HepG2 (cell line): ENCODE results near the gene DNAJC5. TPM values are rescaled to one million over a fixed set of nuclear protein-coding genes. Genes with fewer than 3 reads are reported as not detected.
A peak's percentile ranks its signal among the peaks of the same experiment; 100 is the strongest.

ENCODE experiments used
- AGO2 ChIP-seq: fragments of 200-400 bp; formaldehyde crosslinking; optimal IDR thresholded peaks from 2 replicates; pipeline ENCODE3; 2017; ENCODE audit warnings: mild to moderate bottlenecking, low read depth, low read length, moderate library complexity
- MIXL1 ChIP-seq: IDR thresholded peaks from 2 replicates; pipeline ENCODE4 v1.6.1; 2016
- MYNN ChIP-seq: sonication (generic); formaldehyde crosslinking; IDR thresholded peaks from 2 replicates; pipeline ENCODE4 v1.4.0; 2020; ENCODE audit warnings: mild to moderate bottlenecking, low read depth, missing genetic modification reagents
- POLR2G ChIP-seq: fragments of 200-400 bp; formaldehyde crosslinking; IDR thresholded peaks from 2 replicates; pipeline ENCODE4 v1.6.1; 2018; ENCODE audit warnings: mild to moderate bottlenecking, low read depth, low read length, moderate library complexity
- TEAD3 ChIP-seq: optimal IDR thresholded peaks from 2 replicates; pipeline ENCODE3; 2016; ENCODE audit warnings: borderline replicate concordance
- ZBTB7A ChIP-seq: sonication (generic); formaldehyde crosslinking; IDR thresholded peaks from 2 replicates; pipeline ENCODE4 v1.8.0; 2022; ENCODE audit warnings: mild to moderate bottlenecking, missing genetic modification reagents
- ZFY ChIP-seq: sonication (generic); formaldehyde crosslinking; IDR thresholded peaks from 2 replicates; pipeline ENCODE4 v1.4.0; 2020; ENCODE audit warnings: missing genetic modification reagents
- ZNF160 ChIP-seq: sonication (generic); formaldehyde crosslinking; IDR thresholded peaks from 2 replicates; pipeline ENCODE4 v1.8.0; 2022; ENCODE audit warnings: mild to moderate bottlenecking, inconsistent platforms, missing genetic modification reagents
- ZNF441 ChIP-seq: sonication (generic); formaldehyde crosslinking; IDR thresholded peaks from 2 replicates; pipeline ENCODE4 v1.7.0; 2021; ENCODE audit warnings: missing genetic modification reagents, borderline replicate concordance
- polyA plus RNA-seq, 8 experiments: library from polyadenylated mRNA; depleted of rRNA in 3 of 8; stranded (reverse) in 7 of 8; unstranded in 1 of 8; fragments of >200 nt; fragmentation: Illumina TruSeq in 4 of 8; extraction: Trizol in 4 of 8; gene quantifications; 2 replicates each; pipeline versions ENCODE4 v1.2.1 to v1.2.3, GENCODE V29; 2011 to 2016; ENCODE audit warnings: low read depth in 4 of 8, missing spikeins in 1 of 8, mixed read lengths in 1 of 8; ENCODE audit not compliant: insufficient read depth in 1 of 8
- total RNA-seq, 5 experiments: library from RNA; depleted of rRNA; stranded (reverse); fragments of >200 nt; fragmentation: Illumina TruSeq; extraction: Trizol; gene quantifications; 2 replicates each; pipeline ENCODE4 v1.2.3, GENCODE V29; 2016; ENCODE audit warnings: low read depth in 1 of 5
- TF ChIP-seq, protein P1 (sequence below): sonication (generic); formaldehyde crosslinking; IDR thresholded peaks from 2 replicates; pipeline ENCODE4 v1.4.0; 2020; ENCODE audit warnings: missing genetic modification reagents
- TF ChIP-seq, protein P2 (sequence below): sonication (generic); formaldehyde crosslinking; IDR thresholded peaks from 2 replicates; pipeline ENCODE4 v1.5.1; 2020; ENCODE audit warnings: missing genetic modification reagents, mild to moderate bottlenecking, borderline replicate concordance
- TF ChIP-seq, protein P3 (sequence below): sonication (generic); formaldehyde crosslinking; IDR thresholded peaks from 2 replicates; pipeline ENCODE4 v1.5.0; 2020; ENCODE audit warnings: mild to moderate bottlenecking, missing genetic modification reagents, borderline replicate concordance
- TF ChIP-seq, protein P4 (sequence below): sonication (generic); formaldehyde crosslinking; IDR thresholded peaks from 2 replicates; pipeline ENCODE4 v1.8.0; 2022; ENCODE audit warnings: missing genetic modification reagents, low read depth, mild to moderate bottlenecking, borderline replicate concordance
- TF ChIP-seq, protein P5 (sequence below): sonication (generic); formaldehyde crosslinking; IDR thresholded peaks from 2 replicates; pipeline ENCODE4 v1.4.0; 2020; ENCODE audit warnings: mild to moderate bottlenecking, missing genetic modification reagents
- TF ChIP-seq, protein P6 (sequence below): sonication (generic); formaldehyde crosslinking; IDR thresholded peaks from 2 replicates; pipeline ENCODE4 v1.5.1; 2020; ENCODE audit warnings: mild to moderate bottlenecking, missing genetic modification reagents, moderate library complexity
- TF ChIP-seq, protein P7 (sequence below): IDR thresholded peaks from 2 replicates; pipeline ENCODE4 v1.6.1; 2016; ENCODE audit warnings: missing compliant biosample characterization, missing genetic modification reagents, borderline replicate concordance

DNAJC5 gene
- total and polyA plus RNA-seq, 2 of the 13 experiments (the other 11 are each of a cell fraction or from before 2014, with no cell fraction given) = 42.8 to 64.5 TPM

DNA sequence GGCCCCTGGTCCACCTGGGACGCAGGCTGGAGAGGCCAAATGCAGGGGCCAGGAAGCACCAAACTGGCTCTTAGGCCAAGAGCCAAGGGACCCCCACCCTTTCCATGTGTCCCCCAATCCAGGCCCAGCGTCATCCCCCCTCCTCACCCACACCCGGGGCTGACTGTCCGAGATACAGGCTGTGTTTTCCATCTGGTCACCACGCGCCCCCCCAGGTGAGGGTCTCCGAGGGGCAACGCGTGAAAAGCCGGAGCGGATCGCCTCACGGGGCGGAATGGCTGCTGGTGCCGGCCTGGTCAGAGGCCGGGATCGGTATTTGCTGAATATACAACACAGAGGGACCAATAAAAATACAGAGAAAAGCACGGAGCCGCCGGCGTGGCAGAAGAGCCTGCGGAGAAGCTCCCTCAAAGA lies 38.8 kb upstream of the DNAJC5 start (continued):
- TF ChIP-seq, protein P1, sequence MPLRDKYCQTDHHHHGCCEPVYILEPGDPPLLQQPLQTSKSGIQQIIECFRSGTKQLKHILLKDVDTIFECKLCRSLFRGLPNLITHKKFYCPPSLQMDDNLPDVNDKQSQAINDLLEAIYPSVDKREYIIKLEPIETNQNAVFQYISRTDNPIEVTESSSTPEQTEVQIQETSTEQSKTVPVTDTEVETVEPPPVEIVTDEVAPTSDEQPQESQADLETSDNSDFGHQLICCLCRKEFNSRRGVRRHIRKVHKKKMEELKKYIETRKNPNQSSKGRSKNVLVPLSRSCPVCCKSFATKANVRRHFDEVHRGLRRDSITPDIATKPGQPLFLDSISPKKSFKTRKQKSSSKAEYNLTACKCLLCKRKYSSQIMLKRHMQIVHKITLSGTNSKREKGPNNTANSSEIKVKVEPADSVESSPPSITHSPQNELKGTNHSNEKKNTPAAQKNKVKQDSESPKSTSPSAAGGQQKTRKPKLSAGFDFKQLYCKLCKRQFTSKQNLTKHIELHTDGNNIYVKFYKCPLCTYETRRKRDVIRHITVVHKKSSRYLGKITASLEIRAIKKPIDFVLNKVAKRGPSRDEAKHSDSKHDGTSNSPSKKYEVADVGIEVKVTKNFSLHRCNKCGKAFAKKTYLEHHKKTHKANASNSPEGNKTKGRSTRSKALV (CRISPR knock-in tag) = no peak
- TF ChIP-seq ZNF441 (0 out of 2 replicates have a peak, but pooled peaks have one; percentile 32), TEAD3 (CRISPR knock-in tag) (peak; percentile 32), ZNF160 (CRISPR knock-in tag) (no peak), MYNN (0 out of 2 replicates have a peak, but pooled peaks have one; percentile 50), MIXL1 (CRISPR knock-in tag) (no peak), ZBTB7A (CRISPR knock-in tag) (peak; percentile 62; the same call in 1 of the 2 replicates), POLR2G (0 out of 2 replicates have a peak, but pooled peaks have one; percentile 0), ZFY (0 out of 2 replicates have a peak, but pooled peaks have one; percentile 28), AGO2 (peak; percentile 17)
- TF ChIP-seq, protein P2, sequence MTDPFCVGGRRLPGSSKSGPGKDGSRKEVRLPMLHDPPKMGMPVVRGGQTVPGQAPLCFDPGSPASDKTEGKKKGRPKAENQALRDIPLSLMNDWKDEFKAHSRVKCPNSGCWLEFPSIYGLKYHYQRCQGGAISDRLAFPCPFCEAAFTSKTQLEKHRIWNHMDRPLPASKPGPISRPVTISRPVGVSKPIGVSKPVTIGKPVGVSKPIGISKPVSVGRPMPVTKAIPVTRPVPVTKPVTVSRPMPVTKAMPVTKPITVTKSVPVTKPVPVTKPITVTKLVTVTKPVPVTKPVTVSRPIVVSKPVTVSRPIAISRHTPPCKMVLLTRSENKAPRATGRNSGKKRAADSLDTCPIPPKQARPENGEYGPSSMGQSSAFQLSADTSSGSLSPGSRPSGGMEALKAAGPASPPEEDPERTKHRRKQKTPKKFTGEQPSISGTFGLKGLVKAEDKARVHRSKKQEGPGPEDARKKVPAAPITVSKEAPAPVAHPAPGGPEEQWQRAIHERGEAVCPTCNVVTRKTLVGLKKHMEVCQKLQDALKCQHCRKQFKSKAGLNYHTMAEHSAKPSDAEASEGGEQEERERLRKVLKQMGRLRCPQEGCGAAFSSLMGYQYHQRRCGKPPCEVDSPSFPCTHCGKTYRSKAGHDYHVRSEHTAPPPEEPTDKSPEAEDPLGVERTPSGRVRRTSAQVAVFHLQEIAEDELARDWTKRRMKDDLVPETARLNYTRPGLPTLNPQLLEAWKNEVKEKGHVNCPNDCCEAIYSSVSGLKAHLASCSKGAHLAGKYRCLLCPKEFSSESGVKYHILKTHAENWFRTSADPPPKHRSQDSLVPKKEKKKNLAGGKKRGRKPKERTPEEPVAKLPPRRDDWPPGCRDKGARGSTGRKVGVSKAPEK (CRISPR knock-in tag) = 0 out of 2 replicates have a peak, but pooled peaks have one; percentile 54
- TF ChIP-seq, protein P3, sequence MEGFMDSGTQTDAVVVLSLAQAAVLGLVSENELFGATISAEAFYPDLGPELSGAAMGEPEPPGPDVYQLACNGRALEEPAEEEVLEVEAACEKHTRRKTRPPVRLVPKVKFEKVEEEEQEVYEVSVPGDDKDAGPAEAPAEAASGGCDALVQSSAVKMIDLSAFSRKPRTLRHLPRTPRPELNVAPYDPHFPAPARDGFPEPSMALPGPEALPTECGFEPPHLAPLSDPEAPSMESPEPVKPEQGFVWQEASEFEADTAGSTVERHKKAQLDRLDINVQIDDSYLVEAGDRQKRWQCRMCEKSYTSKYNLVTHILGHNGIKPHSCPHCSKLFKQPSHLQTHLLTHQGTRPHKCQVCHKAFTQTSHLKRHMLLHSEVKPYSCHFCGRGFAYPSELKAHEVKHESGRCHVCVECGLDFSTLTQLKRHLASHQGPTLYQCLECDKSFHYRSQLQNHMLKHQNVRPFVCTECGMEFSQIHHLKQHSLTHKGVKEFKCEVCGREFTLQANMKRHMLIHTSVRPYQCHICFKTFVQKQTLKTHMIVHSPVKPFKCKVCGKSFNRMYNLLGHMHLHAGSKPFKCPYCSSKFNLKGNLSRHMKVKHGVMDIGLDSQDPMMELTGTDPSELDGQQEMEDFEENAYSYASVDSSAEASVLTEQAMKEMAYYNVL (CRISPR knock-in tag) = no peak
- TF ChIP-seq, protein P4, sequence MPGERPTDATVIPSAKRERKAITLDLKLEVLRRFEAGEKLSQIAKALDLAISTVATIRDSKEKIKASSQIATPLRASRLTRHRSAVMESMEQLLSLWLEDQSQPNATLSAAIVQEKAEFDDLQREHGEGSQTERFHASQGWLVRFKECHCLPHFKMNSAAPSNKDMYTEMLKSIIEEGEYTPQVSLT (CRISPR knock-in tag) = no peak
- TF ChIP-seq, protein P5, sequence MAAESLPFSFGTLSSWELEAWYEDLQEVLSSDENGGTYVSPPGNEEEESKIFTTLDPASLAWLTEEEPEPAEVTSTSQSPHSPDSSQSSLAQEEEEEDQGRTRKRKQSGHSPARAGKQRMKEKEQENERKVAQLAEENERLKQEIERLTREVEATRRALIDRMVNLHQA (CRISPR knock-in tag) = no peak
- TF ChIP-seq, protein P6, sequence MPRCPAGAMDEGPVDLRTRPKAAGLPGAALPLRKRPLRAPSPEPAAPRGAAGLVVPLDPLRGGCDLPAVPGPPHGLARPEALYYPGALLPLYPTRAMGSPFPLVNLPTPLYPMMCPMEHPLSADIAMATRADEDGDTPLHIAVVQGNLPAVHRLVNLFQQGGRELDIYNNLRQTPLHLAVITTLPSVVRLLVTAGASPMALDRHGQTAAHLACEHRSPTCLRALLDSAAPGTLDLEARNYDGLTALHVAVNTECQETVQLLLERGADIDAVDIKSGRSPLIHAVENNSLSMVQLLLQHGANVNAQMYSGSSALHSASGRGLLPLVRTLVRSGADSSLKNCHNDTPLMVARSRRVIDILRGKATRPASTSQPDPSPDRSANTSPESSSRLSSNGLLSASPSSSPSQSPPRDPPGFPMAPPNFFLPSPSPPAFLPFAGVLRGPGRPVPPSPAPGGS (CRISPR knock-in tag) = peak; percentile 56; the same call in 1 of the 2 replicates
- TF ChIP-seq, protein P7, sequence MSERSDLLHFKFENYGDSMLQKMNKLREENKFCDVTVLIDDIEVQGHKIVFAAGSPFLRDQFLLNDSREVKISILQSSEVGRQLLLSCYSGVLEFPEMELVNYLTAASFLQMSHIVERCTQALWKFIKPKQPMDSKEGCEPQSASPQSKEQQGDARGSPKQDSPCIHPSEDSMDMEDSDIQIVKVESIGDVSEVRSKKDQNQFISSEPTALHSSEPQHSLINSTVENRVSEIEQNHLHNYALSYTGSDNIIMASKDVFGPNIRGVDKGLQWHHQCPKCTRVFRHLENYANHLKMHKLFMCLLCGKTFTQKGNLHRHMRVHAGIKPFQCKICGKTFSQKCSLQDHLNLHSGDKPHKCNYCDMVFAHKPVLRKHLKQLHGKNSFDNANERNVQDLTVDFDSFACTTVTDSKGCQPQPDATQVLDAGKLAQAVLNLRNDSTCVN (CRISPR knock-in tag) = no peak
